Measurements from ENCODE around the gene SLC37A1. TPM values are rescaled to one million over a fixed set of nuclear protein-coding genes. Genes with fewer than 3 reads are reported as not detected.

Gene SLC37A1
- total RNA-seq, 1 donor from 2014 or later: 24.8 TPM

- Mint-ChIP-seq H3K9me3 (no peaks in the 10 kb centered on the region), H3K27ac (peak overlapping the region; percentile 56), H3K4me1 (ENCODE audit: unreplicated experiment) (peaks cover 43% of the 10 kb centered on the region), H3K27me3 (no peaks in the 10 kb centered on the region), H3K36me3 (peaks cover 5% of the 10 kb centered on the region), H3K4me3 (peak overlapping the region; percentile 28)
- no peak for DNase-seq (ENCODE audit: extremely low spot score, unreplicated experiment)
- TF ChIP-seq CTCF (conservative IDR thresholded peaks at IDR 0.05): no peak
Observed at GRCh38 chr21:42527489-42528158, 14.0 kb downstream of the SLC37A1 start.

GRCh38 chr21:42530167-42530518 is 16.5 kb downstream of the SLC37A1 start:
- no peak for DNase-seq (ENCODE audit: extremely low spot score, unreplicated experiment)
- Mint-ChIP-seq H3K4me1 (ENCODE audit: unreplicated experiment) (peaks cover 35% of the 10 kb centered on the region), H3K36me3 (no peaks in the 10 kb centered on the region), H3K27ac (peak overlapping the region; percentile 64), H3K9me3 (no peaks in the 10 kb centered on the region), H3K27me3 (no peaks in the 10 kb centered on the region), H3K4me3 (no peak overlapping the region)
- no peak for TF ChIP-seq CTCF (conservative IDR thresholded peaks at IDR 0.05)

- DNase-seq (ENCODE audit: extremely low spot score, unreplicated experiment): no peak
- no peaks in the 10 kb centered on the region for H3K27me3 Mint-ChIP-seq
- no peak overlapping the region for H3K27ac Mint-ChIP-seq
- no peaks in the 10 kb centered on the region for H3K9me3 Mint-ChIP-seq
- no peak overlapping the region for H3K4me3 Mint-ChIP-seq
- no peak for TF ChIP-seq CTCF (conservative IDR thresholded peaks at IDR 0.05)
- H3K36me3 Mint-ChIP-seq: no peaks in the 10 kb centered on the region
- H3K4me1 Mint-ChIP-seq (ENCODE audit: unreplicated experiment): peaks cover 19% of the 10 kb centered on the region
Observed at GRCh38 chr21:42531771-42532170, 18.1 kb downstream of the SLC37A1 start.

- Mint-ChIP-seq H3K27me3 (no peaks in the 10 kb centered on the region), H3K27ac (no peak overlapping the region)
Observed at GRCh38 chr21:42532466-42533181, 19.0 kb downstream of the SLC37A1 start.

GRCh38 chr21:42533306-42533962 is 19.8 kb downstream of the SLC37A1 start:
- H3K4me1 Mint-ChIP-seq (ENCODE audit: unreplicated experiment): peaks cover 20% of the 10 kb centered on the region
- no peak overlapping the region for H3K27ac Mint-ChIP-seq
- H3K27me3 Mint-ChIP-seq: no peaks in the 10 kb centered on the region
- DNase-seq (ENCODE audit: extremely low spot score, unreplicated experiment): no peak
- TF ChIP-seq CTCF (conservative IDR thresholded peaks at IDR 0.05): no peak
- no peaks in the 10 kb centered on the region for H3K9me3 Mint-ChIP-seq
- H3K4me3 Mint-ChIP-seq: no peak overlapping the region
- H3K36me3 Mint-ChIP-seq: peaks cover 3% of the 10 kb centered on the region

More at GRCh38 chr21:42532466-42533181, 19.0 kb downstream of the SLC37A1 start:
- peaks cover 18% of the 10 kb centered on the region for H3K4me1 Mint-ChIP-seq (ENCODE audit: unreplicated experiment)
- no peak overlapping the region for H3K4me3 Mint-ChIP-seq
- DNase-seq (ENCODE audit: extremely low spot score, unreplicated experiment): no peak
- no peaks in the 10 kb centered on the region for H3K36me3 Mint-ChIP-seq
- no peak for TF ChIP-seq CTCF (conservative IDR thresholded peaks at IDR 0.05)
- H3K9me3 Mint-ChIP-seq: no peaks in the 10 kb centered on the region

Measured in type B pancreatic cell (in vitro differentiated cells).